ENCODE data around the gene CKMT2. TPM values are rescaled to one million over a fixed set of nuclear protein-coding genes. Genes with fewer than 3 reads are reported as not detected.
A peak's percentile ranks its signal among the peaks of the same experiment; 100 is the strongest.

CKMT2 gene
- total RNA-seq, 1 experiment from 2014 or later: not detected

DNA sequence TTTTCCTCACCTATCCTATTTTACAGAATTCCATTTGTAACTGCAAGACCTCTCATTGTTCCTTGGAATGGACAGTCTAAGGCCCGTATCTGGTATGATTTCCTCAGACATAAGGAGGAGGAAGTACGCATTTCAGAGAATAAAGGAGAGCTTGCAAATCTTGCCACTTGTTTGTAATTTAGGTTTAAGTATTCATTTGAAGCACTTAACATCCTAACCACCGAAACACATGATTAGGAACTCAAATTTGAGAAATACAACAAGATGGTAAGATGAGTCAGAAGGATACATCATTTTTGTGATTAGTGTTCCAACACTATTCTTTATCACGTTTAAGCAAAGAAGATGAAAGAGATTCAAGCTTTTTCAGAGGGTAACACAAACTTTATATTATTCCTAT lies 64.4 kb downstream of the CKMT2 start:
- TF ChIP-seq, protein P1, sequence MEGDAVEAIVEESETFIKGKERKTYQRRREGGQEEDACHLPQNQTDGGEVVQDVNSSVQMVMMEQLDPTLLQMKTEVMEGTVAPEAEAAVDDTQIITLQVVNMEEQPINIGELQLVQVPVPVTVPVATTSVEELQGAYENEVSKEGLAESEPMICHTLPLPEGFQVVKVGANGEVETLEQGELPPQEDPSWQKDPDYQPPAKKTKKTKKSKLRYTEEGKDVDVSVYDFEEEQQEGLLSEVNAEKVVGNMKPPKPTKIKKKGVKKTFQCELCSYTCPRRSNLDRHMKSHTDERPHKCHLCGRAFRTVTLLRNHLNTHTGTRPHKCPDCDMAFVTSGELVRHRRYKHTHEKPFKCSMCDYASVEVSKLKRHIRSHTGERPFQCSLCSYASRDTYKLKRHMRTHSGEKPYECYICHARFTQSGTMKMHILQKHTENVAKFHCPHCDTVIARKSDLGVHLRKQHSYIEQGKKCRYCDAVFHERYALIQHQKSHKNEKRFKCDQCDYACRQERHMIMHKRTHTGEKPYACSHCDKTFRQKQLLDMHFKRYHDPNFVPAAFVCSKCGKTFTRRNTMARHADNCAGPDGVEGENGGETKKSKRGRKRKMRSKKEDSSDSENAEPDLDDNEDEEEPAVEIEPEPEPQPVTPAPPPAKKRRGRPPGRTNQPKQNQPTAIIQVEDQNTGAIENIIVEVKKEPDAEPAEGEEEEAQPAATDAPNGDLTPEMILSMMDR (IDR thresholded peaks at IDR 0.05; ENCODE audit: unreplicated experiment): no peak
- no peak for DNase-seq (ENCODE audit: unreplicated experiment)
- BruUV-seq (replicated peaks): no TSS peak
- CTCF ChIA-PET: interaction anchor here (0.7 to 3.3 kb wide), 3 partner anchors 11 to 660 kb away, joined by 3 to 26 read pairs (median 3); no protein-coding TSS in a partner anchor
- H3K27me3 Mint-ChIP-seq (ENCODE audit: insufficient read depth, unreplicated experiment): no peaks in the 10 kb centered on the region
- H3K27ac Mint-ChIP-seq (ENCODE audit: low read depth, unreplicated experiment): no peak overlapping the region
- intact Hi-C loops (cut with micrococcal nuclease): loop anchor here (10.0 kb wide), 1 partner anchor 53 kb away; no protein-coding TSS in a partner anchor
- H3K4me1 Mint-ChIP-seq (ENCODE audit: insufficient read depth, unreplicated experiment): peaks cover 22% of the 10 kb centered on the region
- POLR2A ChIA-PET: interaction anchor here (0.6 to 2.7 kb wide), 6 partner anchors 11 to 980 kb away, joined by 3 to 13 read pairs (median 4); no protein-coding TSS in a partner anchor
- peaks cover 15% of the 10 kb centered on the region for H3K9me3 Mint-ChIP-seq (ENCODE audit: unreplicated experiment)
- peaks cover 8% of the 10 kb centered on the region for H3K36me3 Mint-ChIP-seq (ENCODE audit: insufficient read depth, unreplicated experiment)
- no peak overlapping the region for H3K4me3 Mint-ChIP-seq (ENCODE audit: unreplicated experiment)

DNA sequence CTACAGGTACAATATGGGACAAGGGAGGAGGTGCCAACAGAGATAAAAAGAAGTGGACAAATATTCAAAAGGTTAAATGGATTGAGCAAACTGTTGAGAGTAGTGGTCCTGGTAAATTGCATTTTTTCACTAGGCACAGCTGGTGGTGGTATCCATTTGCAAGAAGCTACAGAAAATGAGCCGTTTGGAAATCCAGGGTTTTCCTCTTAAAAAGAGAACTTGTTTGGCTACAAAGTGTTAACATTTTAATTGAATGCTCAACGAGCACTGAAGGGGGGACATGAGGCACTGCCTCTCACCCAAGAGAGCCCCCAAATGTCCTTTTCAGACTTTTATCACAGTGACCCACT lies 67.8 kb downstream of the CKMT2 start:
- CTCF ChIA-PET: interaction anchor here (0.6 to 4.1 kb wide), 9 partner anchors 9 to 1193 kb away, joined by 3 to 26 read pairs (median 5); no protein-coding TSS in a partner anchor
- Mint-ChIP-seq H3K9me3 (ENCODE audit: unreplicated experiment) (no peaks in the 10 kb centered on the region), H3K27me3 (ENCODE audit: insufficient read depth, unreplicated experiment) (no peaks in the 10 kb centered on the region), H3K4me3 (ENCODE audit: unreplicated experiment) (peak overlapping the region; percentile 87), H3K4me1 (ENCODE audit: insufficient read depth, unreplicated experiment) (peaks cover 22% of the 10 kb centered on the region), H3K36me3 (ENCODE audit: insufficient read depth, unreplicated experiment) (peaks cover 29% of the 10 kb centered on the region), H3K27ac (ENCODE audit: low read depth, unreplicated experiment) (peak overlapping the region; percentile 95)
- BruUV-seq (replicated peaks): TSS peak; percentile 75
- TF ChIP-seq, protein P1 (IDR thresholded peaks at IDR 0.05; ENCODE audit: unreplicated experiment): no peak
- intact Hi-C loops (cut with micrococcal nuclease): loop anchor here (2.0 to 10.0 kb wide), 2 partner anchors 614 to 924 kb away; no protein-coding TSS in a partner anchor
- POLR2A ChIA-PET: interaction anchor here (0.7 to 2.0 kb wide), 7 partner anchors 9 to 805 kb away, joined by 3 to 7 read pairs (median 5); no protein-coding TSS in a partner anchor
- DNase-seq (ENCODE audit: unreplicated experiment): no peak

DNA sequence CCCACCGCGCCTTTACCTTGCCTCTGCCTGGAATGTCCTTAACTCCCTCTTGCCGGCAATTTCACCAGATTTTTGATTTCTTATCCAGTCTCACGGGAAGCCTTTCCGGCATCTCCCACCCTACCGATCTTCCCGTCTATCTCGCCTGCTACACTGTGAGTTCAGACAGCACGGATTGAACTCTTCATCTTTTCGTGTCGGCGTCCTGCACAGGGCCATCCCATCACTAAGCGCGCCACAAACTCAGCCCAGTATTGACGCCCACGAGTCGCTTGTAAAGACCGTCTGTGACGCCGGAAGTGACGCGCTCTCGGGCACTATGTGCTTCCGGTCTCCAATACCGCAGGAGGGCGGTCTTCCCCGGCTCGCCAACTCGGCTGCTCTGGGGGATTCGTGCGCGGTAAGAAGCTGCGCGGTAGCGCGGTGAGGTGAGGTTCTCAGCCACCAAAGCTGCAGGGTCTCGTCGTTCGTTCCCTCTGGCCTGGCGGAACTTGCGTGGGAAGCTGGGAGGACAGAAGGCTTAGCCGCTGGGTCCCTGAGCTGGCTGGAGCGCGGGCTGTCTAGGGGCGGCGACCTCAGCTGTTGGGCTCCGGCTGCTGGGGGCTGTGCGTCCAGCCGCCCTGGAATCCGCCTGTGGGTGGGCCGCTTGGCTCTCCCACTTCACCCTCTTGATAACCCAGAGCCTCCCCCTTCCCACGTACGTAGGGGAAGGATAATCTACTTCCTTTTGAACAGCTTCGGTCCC lies 68.3 kb downstream of the CKMT2 start, which contains the start of gene ZCCHC9:
TSS of gene ZCCHC9 (plus strand) at position 317 of the 745 bp plus-strand sequence. CDS start 3,171 bp downstream, outside the sequence.
- CTCF ChIA-PET: interaction anchor here (0.6 to 4.1 kb wide), 14 partner anchors 8 to 1187 kb away, joined by 3 to 26 read pairs (median 3); no protein-coding TSS in a partner anchor
- BruUV-seq (replicated peaks): TSS peak; percentile 51

More for the DNA sequence above, 68.3 kb downstream of the CKMT2 start, which contains the start of gene ZCCHC9:
- Mint-ChIP-seq H3K4me1 (ENCODE audit: insufficient read depth, unreplicated experiment) (peaks cover 22% of the 10 kb centered on the region), H3K9me3 (ENCODE audit: unreplicated experiment) (no peaks in the 10 kb centered on the region), H3K4me3 (ENCODE audit: unreplicated experiment) (peak within 1 kb of the TSS; percentile 87), H3K27ac (ENCODE audit: low read depth, unreplicated experiment) (peak within 1 kb of the TSS; percentile 95), H3K27me3 (ENCODE audit: insufficient read depth, unreplicated experiment) (no peaks in the 10 kb centered on the region), H3K36me3 (ENCODE audit: insufficient read depth, unreplicated experiment) (peaks cover 29% of the 10 kb centered on the region)
- intact Hi-C loops (cut with micrococcal nuclease): loop anchor here (2.0 to 10.0 kb wide), 2 partner anchors 615 to 923 kb away; no protein-coding TSS in a partner anchor
- POLR2A ChIA-PET: interaction anchor here (0.6 to 2.6 kb wide), 16 partner anchors 8 to 967 kb away, joined by 3 to 7 read pairs (median 4); no protein-coding TSS in a partner anchor
- TF ChIP-seq, protein P1 (IDR thresholded peaks at IDR 0.05; ENCODE audit: unreplicated experiment): no peak
- DNase-seq (ENCODE audit: unreplicated experiment): peak; percentile 93

Data from MCF 10A (cell line).